Upper lobe of left lung (tissue), 6 donors: ENCODE measurements around the gene JPT1. TPM values are rescaled to one million over a fixed set of nuclear protein-coding genes. Genes with fewer than 3 reads are reported as not detected.
"Not testable (repeated sequence)": the region's sequence is repeated elsewhere in the genome, so short reads cannot be mapped to it uniquely, and the experiment has no call there.

Source experiments
- ATAC-seq, 2 donors: fragments of 200-7000 bp; cut with Tn5 transposase; one replicate each; pipeline ENCODE4 v1.9.1; 2022; ENCODE audit warnings: mild to moderate bottlenecking in 2 of 2, moderate library complexity in 2 of 2; ENCODE audit not compliant: low FRiP score in 2 of 2
- DNase-seq, 2 donors: peaks; one replicate each; pipeline ENCODE4 v3.0.0-alpha.2; 2019 to 2020
- H3K27ac ChIP-seq, 4 donors: fragments of 200-600 bp; sonication (generic); one replicate each; pipeline ENCODE4 v1.5.1; 2016 to 2019
- H3K27me3 ChIP-seq, 4 donors: fragments of 200-600 bp; sonication (generic); one replicate each; pipeline ENCODE4 v1.5.1; 2017 to 2019
- H3K36me3 ChIP-seq, 4 donors: fragments of 200-600 bp; sonication (generic); one replicate each; pipeline ENCODE4 v1.5.1; 2016 to 2019
- H3K4me1 ChIP-seq, 4 donors: fragments of 200-600 bp; sonication (generic); one replicate each; pipeline ENCODE4 v1.5.1; 2018 to 2019
- H3K4me3 ChIP-seq, 4 donors: fragments of 200-600 bp; sonication (generic); one replicate each; pipeline ENCODE4 v1.5.1; 2017 to 2019; ENCODE audit warnings: mild to moderate bottlenecking in 2 of 4, moderate library complexity in 1 of 4
- H3K9me3 ChIP-seq, 4 donors: fragments of 200-600 bp; sonication (generic); one replicate each; pipeline ENCODE4 v1.5.1; 2018 to 2019
- EP300 ChIP-seq, 4 donors: sonication (generic); formaldehyde crosslinking; IDR thresholded peaks; one replicate each; pipeline ENCODE4 v1.5.1; 2017; ENCODE audit warnings: antibody characterized with exemption in 4 of 4, control low read depth in 2 of 4
- POLR2A ChIP-seq, 4 donors: fragments of 450-650 bp; IDR thresholded peaks; one replicate each; pipeline ENCODE4 v1.5.1; 2016 to 2017; ENCODE audit warnings: antibody characterized with exemption in 4 of 4, mild to moderate bottlenecking in 2 of 4
- POLR2AphosphoS5 ChIP-seq, 2 donors: sonication (generic); formaldehyde crosslinking; IDR thresholded peaks; one replicate each; pipeline ENCODE4 v1.5.1; 2017; ENCODE audit warnings: antibody characterized with exemption in 2 of 2
- WGBS, 2 donors: methylation state at CpG; one replicate each; pipeline ENCODE4 v1.1.5; 2017 to 2018; 5-methylcytosine and 5-hydroxymethylcytosine counted together
- total RNA-seq, 6 donors: library from RNA; depleted of rRNA in 4 of 6; stranded (reverse); fragments of >200 nt in 4 of 6; gene quantifications; one replicate each; pipeline versions ENCODE4 v1.1.0 to v1.2.1, GENCODE V29; 2016 to 2021
- TF ChIP-seq, protein P1 (sequence below), 6 experiments: fragments of 450-650 bp in 4 of 6; fragments of 200-600 bp in 2 of 6; sonication (generic) in 2 of 6; IDR thresholded peaks; one replicate each; pipeline ENCODE4 v1.5.1; 2016 to 2019; ENCODE audit warnings: antibody characterized with exemption in 6 of 6
- donor health status: DM: no; HTN: no; CAD: no; lungs with moderate emphysema.
- donor health status: DM: no; HTN: yes; CAD: no; lungs with severe emphysema.

The JPT1 gene
- total RNA-seq, 6 donors from 2014 or later: 44.0 to 118 (median 70.1) TPM

DNA sequence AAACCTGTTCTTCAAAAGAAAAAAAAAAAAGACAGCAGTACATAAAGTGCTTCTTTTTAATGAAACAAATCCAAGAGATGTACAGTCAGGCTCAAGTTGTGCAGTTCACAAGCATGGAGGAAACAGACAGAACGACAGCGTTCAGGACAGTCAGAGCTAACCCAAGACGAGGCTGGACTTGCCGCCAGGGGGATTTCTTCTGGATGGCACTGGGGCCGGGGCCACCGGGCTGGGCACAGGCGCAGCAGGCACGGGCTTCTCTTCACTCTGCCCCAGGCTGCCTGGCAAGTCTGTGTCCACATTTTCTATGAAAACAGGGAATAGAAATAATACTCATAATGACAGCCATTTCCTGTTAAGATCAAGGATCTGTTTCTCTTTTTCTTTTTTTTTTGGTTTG is 18.4 kb downstream of the JPT1 start:
- TF ChIP-seq, protein P1, sequence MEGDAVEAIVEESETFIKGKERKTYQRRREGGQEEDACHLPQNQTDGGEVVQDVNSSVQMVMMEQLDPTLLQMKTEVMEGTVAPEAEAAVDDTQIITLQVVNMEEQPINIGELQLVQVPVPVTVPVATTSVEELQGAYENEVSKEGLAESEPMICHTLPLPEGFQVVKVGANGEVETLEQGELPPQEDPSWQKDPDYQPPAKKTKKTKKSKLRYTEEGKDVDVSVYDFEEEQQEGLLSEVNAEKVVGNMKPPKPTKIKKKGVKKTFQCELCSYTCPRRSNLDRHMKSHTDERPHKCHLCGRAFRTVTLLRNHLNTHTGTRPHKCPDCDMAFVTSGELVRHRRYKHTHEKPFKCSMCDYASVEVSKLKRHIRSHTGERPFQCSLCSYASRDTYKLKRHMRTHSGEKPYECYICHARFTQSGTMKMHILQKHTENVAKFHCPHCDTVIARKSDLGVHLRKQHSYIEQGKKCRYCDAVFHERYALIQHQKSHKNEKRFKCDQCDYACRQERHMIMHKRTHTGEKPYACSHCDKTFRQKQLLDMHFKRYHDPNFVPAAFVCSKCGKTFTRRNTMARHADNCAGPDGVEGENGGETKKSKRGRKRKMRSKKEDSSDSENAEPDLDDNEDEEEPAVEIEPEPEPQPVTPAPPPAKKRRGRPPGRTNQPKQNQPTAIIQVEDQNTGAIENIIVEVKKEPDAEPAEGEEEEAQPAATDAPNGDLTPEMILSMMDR (IDR thresholded peaks at IDR 0.05): no peak
- no peak for TF ChIP-seq EP300 (IDR thresholded peaks at IDR 0.05)
- TF ChIP-seq POLR2AphosphoS5 (IDR thresholded peaks at IDR 0.05): no peak
- TF ChIP-seq POLR2A (IDR thresholded peaks at IDR 0.05): no peak
- ATAC-seq: no peak
- Histone ChIP-seq H3K27ac (no peak overlapping the region), H3K9me3 (no peaks in the 10 kb centered on the region), H3K4me3 (no peak overlapping the region), H3K27me3 (no peaks in the 10 kb centered on the region), H3K4me1 (peaks cover 5 to 9% (median 7%) of the 10 kb centered on the region in 4 donors), H3K36me3 (peaks cover 0 to 12% (median 2%) of the 10 kb centered on the region in 4 donors)
- WGBS, 2 donors: 83 to 85% methylated on average over 8 of the region's 8 CpGs
- peak in 1 of 2 donors; percentile 48 for DNase-seq

DNA sequence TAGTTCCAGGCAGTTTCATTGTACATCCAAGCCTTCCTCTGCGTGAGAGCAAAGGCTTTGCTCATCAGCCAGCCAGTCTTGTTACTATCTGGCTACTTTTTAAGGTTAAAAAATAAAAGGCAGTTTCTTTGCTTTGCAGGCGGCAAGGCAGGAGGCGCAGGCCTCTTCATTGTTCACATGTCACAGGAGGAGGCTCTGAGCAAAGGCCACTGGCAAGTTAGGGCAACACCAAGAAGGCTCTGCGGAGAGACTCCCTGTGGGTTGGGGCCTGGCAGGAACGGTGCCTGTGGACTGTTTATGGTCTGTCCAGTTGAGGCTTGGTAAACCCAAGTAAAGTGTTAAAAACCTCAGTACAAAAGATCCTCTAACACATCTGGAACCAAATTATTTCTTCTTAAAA is 18.9 kb downstream of the JPT1 start:
- 87 to 92% methylated on average over 5 of the region's 5 CpGs for WGBS, 2 donors
- Histone ChIP-seq H3K4me3 (no peak overlapping the region), H3K27ac (no peak overlapping the region), H3K4me1 (peaks cover 7 to 13% (median 9%) of the 10 kb centered on the region in 4 donors), H3K9me3 (no peaks in the 10 kb centered on the region), H3K27me3 (no peaks in the 10 kb centered on the region), H3K36me3 (peaks cover 0 to 9% (median 0%) of the 10 kb centered on the region in 4 donors)
- no peak for ATAC-seq
- no peak for TF ChIP-seq EP300 (IDR thresholded peaks at IDR 0.05)
- no peak for TF ChIP-seq POLR2AphosphoS5 (IDR thresholded peaks at IDR 0.05)
- no peak for TF ChIP-seq POLR2A (IDR thresholded peaks at IDR 0.05)
- DNase-seq: no peak

DNA sequence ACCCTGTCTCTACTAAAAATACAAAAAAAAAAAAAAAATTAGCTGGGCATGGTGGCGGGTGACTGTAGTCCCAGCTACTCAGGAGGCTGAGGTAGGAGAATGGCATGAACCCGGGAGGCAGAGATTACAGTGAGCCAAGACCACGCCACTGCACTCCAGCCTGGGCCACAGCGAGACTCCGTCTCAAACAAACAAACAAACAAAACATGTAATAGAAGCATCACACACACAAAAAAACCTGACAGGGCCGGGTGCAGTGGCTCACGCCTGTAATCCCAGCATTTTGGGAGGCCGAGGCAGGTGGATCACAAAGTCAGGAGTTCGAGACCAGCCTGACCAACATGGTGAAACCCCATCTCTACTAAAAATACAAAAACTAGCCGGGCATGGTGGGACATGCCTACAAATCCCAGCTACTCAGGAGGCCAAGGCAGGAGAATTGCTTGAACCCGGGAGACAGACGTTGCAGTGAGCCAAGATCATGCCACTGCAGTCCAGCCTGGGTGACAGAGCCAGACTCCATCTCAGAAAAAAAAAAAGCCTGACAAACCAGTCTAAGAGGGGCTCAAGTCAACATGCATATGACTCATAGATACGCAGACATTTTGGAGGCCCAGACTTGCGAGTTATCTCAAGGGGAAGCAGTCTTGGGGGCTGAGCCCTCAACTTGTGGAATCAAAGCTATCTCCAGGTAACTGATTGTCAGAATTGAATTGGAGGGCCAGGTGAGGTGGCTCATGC is 20.5 kb downstream of the JPT1 start:
- WGBS, 2 donors: 87 to 91% methylated on average over 14 of the region's 14 CpGs
- not testable (repeated sequence) for DNase-seq, ATAC-seq

DNA sequence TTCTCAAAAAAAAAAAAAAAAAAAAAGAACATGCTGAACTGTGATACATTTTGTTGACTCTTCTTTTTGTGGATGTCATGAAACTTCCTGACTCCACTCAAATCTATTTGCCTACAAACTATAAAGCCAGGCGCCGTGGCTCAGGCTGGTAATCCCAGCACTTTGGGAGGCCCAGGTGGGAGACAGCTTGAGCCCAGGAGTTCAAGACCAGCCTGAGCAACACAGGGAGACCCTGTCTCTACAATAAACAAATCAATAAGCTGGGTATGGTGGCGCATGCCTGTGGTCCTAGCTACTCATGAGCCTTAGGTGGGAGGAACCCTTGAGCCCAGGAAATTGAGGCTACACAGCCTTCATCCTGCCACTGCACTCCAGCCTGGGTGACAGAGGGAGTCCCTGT is 21.3 kb downstream of the JPT1 start:
- WGBS, 2 donors: 93 to 100% methylated on average over 3 of the region's 3 CpGs
- DNase-seq (no peak), ATAC-seq (no peak)
- Histone ChIP-seq H3K36me3 (peaks cover 0 to 29% (median 9%) of the 10 kb centered on the region in 4 donors), H3K4me1 (peaks cover 13 to 22% (median 13%) of the 10 kb centered on the region in 4 donors), H3K9me3 (no peaks in the 10 kb centered on the region), H3K27me3 (no peaks in the 10 kb centered on the region), H3K4me3 (no peak overlapping the region), H3K27ac (no peak overlapping the region)
- TF ChIP-seq POLR2AphosphoS5 (IDR thresholded peaks at IDR 0.05) (no peak), EP300 (IDR thresholded peaks at IDR 0.05) (no peak), POLR2A (IDR thresholded peaks at IDR 0.05) (no peak)
- TF ChIP-seq, protein P1 (IDR thresholded peaks at IDR 0.05): no peak

More for the DNA sequence above, 20.5 kb downstream of the JPT1 start:
- not testable (repeated sequence) for H3K4me3 ChIP-seq, H3K9me3 ChIP-seq, H3K27ac ChIP-seq, H3K27me3 ChIP-seq
- H3K36me3 ChIP-seq: peaks cover 0 to 23% (median 8%) of the 10 kb centered on the region in 4 donors
- peaks cover 13 to 22% (median 13%) of the 10 kb centered on the region in 4 donors for H3K4me1 ChIP-seq

DNA sequence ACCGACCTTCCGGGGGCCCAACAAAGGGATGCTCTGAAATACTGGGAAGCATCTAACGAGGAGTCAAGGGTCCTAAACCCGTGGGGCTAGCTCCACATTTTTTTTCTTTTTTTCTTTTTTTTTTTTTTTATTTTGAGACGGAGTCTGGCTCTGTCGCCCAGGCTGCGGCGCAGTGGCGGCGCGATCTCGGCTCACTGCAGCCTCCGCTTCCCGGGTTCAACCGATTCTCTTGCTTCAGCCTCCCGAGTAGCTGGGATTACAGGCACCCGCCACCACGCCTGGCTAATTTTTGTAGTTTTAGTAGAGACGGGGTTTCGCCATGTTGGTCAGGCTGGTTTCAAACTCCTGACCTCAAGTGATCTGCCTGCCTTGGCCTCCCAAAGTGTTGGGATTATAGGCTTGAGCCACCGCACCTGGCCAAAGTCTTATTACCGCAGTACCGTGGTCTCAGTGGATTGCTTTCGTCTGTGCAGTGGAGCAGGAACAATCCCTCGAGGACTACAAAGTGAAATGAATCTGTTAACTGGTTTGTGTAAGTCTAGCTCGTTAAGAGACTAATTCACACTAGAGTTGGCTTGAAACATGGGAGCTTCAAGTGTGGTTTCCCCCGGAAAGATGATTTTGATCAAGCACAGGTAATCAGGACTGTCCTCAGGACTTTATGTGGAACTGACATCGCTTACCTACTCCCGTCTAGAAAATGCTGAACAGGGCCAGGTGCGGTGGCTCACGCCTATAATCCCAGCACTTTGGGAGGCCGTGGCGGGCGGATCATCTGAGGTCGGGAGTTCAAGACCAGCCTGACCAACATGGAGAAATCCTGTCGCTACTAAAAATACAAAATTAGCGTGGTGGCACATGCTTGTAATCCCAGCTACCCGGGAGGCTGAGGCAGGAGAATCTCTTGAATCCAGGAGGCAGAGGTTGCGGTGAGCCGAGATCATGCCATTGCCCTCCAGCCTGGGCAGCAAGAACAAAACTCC is 22.0 kb downstream of the JPT1 start:
- H3K4me3 ChIP-seq: peak overlapping the region; percentile 60 to 95 (median 72)
- not testable (repeated sequence) for H3K27me3 ChIP-seq, H3K9me3 ChIP-seq, ATAC-seq
- H3K36me3 ChIP-seq: peaks cover 0 to 29% (median 9%) of the 10 kb centered on the region in 4 donors
- H3K4me1 ChIP-seq: peaks cover 13 to 22% (median 13%) of the 10 kb centered on the region in 4 donors
- H3K27ac ChIP-seq: peak overlapping the region; percentile 81 to 95 (median 88)
- 83 to 86% methylated on average over 35 to 40 of the region's 40 CpGs for WGBS, 2 donors
- DNase-seq: peak in 1 of 2 donors; percentile 73
